HG02870 (cell line): ENCODE data around the gene RFFL.

Experiments
- ATAC-seq: cut with Tn5 transposase; IDR thresholded peaks from one replicate; pipeline ENCODE4 v1.9.1; 2021; ENCODE audit warnings: mild to moderate bottlenecking, moderate library complexity; ENCODE audit not compliant: unreplicated experiment

RFFL gene

GRCh38 chr17:35081638-35082037 lies 18.1 kb upstream of the RFFL start:
- no peak for ATAC-seq

- ATAC-seq, result peak; percentile 62
These were observed 17.0 kb upstream of the RFFL start for GRCh38 chr17:35080536-35080935.

- ATAC-seq, result no peak
These were observed 16.3 kb upstream of the RFFL start for GRCh38 chr17:35079547-35080423.

DNA sequence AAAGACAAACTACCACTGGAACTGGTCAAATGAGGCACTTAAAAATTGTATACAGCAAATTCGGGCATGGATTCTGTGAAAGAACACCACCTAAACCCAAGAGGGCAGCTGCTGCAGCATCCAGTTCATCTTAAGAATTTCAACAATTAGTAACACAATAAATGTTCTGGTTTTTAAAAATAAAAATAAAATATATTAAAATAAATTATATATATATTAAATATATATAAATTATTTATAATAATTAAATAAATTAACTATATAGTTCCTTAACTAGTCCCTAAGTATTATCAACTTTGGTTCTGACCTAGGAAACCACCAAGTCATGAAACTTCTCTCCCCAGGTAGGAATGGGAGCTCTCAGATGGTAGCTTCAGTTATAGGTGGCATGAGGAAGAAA lies 13.4 kb upstream of the RFFL start:
- no peak for ATAC-seq

DNA sequence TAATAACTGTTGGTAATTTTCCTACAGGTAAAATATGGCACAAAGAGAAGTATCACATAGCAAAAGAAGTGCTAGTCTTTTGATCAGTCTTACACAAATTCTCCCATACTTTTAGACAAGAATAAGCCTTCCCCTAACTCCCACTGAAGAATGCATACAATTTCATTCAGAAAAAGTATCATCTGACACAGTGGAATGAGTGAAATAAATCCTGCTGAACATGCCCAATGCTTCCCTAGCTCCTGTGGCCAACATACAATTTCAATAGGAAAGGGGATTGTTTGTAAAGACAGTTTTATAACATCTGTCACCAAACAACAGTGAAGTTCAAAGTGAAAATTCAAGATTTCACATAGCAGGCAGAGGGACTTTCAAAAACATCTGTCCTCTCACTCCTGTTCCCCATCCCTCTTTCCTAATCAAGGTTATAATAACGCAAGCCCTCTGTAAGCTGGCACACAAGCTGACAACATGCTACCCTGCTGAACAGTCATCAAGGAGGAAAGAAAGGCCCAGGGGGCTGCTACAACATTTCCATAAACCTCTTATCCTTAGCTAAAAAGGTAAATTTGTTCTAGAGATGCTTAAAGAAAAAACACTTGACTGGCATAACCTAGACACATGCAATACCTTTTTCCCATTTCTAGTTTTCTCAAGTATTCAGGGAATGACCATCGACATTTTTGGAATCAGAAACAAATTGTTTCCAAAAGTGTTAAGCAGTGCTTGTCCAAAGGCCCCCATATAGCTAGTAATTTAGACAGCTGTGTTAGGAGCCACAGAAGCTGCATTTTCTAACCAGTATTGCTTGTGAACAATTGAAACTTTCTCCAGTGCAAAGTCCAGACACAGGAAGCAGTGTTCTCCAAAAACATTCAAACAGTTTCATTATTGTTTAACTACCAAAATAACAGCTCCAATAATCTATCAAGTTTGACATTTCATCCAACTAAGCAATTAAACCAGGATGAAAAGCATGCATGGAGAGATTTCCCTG lies 11.5 kb upstream of the RFFL start:
- ATAC-seq, result no peak

DNA sequence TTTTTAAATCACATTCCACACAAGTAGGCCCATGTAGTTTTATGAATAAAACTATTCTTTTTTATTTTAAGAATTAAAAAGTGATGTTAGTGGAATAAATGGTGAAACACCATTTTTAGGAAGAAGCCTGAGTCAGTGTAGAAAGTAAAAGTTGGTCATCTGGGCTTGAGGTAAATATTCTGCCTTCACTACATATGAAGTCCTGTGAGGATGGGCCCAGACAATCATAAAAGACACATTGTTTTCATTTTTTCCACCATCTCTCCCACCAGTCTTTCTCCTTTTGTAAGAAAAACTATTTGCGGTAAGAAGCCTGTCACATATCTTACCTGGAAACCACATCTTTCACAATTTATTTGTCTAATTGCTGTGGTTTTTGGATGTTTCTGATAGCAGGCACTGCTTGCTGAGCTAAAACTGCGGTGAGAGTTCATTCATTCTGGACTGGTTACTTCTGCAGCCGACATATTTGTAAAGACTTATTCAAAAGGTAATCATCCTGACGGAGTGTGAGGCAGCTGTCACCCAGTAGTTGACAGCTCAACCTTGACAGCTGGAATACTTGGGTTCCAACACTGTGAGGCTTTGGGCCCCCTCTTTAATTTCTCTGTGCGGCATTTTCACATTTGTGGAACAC lies 10.6 kb upstream of the RFFL start:
- ATAC-seq, result no peak

DNA sequence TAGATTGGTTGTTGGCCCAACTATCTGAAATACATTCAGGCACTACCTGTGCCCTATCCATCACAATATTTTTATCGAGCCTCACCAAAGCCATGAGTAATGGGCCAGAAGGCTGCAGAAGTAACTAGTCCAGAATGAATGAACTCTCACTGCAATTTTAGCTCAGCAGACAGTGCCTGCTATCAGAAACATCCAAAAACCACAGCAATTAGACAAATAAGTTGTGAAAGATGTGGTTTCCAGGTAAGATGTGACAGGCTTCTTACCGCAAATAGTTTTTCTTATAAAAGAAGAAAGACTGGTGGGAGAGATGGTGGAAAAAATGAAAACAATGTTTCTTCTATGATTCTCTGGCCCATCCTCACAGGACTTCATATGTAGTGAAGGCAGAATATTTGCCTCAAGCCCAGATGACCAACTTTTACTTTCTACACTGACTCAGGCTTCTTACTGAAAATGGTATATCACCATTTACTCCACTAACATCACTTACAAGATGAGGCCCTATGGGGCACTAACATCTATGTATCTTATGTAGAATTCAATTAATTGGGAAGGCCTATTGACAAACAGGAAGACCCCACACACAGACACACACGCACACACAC lies 9.8 kb upstream of the RFFL start:
- no peak for ATAC-seq

- no peak for ATAC-seq
These were observed 5.8 kb upstream of the RFFL start for GRCh38 chr17:35069311-35069710.

- no peak for ATAC-seq
These were observed 4.7 kb upstream of the RFFL start for GRCh38 chr17:35068249-35068648.

DNA sequence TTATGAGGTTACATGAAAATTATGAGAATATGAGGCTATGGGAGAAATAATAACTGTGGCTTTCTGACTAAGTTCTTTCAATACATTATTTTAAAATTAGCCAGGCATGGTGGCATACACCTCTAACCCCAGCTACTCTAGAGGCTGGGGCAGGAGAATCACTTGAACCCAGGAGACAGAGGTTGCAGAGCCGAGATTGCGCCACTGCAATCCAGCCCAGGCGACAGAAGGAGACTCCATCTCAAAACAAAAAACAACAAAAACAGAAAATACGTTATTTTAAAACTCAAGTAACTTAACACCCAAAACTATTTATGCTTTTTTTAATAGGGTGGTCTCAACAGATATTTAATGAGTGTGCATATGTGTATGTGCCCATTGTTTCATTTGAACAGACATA lies 2.4 kb upstream of the RFFL start:
- no peak for ATAC-seq

DNA sequence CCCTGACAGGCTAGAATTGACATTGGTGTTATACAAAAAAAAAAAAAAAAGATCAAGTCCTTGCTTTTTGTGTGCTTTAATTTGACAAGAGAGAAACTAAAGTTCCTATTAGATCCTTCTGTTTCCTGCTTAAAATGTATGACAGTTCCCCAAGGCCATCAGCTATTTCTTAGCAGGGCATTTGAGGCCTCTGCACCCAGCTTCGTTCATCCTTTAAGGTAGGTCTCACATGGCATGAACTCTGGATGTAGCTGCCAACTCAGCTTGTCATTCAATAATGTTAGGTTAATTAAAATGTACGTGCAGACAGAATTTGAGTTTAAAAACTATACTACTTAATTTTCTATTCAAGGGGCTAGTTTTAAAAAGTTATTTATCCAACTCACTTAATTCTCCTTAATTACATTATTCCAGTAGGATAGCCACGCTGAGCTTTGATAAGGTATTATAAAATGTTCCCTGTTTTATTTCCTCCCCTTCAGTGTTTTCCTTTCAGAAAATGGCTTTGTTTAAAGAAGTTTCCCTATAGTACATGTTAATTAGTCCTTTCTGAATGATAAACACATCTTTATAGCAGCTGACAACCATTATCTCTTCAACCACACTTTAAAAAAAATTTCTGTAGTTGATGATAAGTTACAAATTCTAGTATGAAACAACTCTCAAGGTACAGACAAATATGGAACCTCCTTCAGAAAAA lies 1.2 kb upstream of the RFFL start:
- ATAC-seq, result no peak

DNA sequence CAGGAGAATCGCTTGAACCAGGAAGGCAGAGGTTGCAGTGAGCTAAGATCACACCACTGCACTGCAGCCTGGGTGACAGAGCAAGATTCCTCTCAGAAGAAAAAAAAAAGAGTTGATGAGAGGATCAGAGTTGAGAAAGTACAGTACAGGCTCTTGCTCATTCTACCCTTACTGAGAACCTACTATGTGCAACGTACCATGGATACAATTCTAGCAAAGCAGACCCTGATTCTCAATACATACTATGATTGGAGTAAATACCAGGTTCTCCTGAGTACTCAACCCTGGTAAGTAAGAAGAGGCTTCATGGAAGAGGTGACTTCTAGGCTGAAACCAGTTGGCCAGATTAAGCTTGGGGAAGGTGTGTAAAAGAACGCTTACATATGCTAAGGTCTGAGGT lies 1.2 kb downstream of the RFFL start:
- ATAC-seq, result no peak

DNA sequence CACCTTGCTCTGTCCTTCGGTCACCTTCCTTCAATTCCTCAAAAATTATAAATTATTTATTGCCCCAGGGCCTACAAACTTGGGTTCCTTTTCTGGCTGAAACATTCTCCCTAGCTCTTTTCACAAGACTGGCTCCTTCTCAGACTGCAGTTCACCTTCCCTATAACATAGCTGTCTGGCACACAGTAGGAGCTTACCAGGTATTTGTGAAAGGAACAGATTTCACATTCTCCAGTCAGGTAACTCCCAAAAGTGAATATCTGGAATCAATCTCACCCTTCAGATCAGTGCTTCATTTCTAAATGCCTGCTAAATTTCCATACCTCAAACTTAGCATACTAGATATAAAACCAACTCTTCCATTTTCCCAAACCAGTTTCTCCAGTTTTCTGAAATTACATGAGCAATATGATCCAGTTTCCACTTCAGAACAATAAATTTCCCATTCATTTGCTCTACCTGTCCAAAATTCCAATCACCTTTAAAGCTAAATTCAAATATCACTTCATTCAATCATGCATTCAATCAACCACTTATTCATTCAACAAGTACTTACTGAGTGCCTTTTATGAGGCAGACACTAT lies 6.1 kb downstream of the RFFL start:
- ATAC-seq, result no peak

DNA sequence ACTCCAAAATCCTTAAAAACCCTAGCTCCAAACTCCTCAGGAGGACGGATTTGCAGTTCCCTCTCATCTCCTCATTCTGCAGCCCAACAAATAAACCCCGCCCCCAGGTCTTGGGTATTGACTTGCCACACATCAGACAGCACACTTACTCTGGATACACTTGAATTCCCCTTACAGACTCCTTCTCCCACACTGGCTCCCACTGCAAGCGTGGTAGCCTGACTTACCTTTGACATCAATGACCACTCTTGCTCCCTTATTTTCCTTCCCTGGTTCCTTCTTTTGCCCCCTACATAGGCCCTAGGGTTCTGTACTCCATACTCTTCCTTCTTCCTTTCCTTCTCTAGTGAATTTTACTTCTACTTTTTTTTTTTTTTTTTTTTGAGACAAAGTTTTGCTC lies 7.5 kb downstream of the RFFL start:
- no peak for ATAC-seq

- ATAC-seq, result no peak
These were observed 10.3 kb downstream of the RFFL start for GRCh38 chr17:35053204-35053603.

DNA sequence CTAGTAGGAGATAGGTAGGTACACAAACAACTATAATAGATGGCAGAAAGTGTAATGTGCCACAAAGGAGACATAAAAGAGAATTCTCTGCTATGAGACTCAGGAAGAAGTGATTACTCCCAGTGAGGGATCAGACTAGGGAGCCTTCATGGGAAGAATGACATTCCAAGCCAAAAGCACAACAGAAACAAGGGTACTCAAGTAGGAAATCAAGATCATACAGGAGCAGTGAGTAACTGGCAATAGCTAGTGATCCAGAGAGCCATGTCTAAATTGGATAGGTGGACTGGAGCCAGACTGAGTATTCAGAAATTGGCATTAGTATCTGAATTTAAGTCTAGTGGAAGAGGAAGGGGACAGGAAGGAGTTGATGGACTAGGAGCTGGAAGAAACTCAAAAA lies 10.7 kb downstream of the RFFL start:
- no peak for ATAC-seq

DNA sequence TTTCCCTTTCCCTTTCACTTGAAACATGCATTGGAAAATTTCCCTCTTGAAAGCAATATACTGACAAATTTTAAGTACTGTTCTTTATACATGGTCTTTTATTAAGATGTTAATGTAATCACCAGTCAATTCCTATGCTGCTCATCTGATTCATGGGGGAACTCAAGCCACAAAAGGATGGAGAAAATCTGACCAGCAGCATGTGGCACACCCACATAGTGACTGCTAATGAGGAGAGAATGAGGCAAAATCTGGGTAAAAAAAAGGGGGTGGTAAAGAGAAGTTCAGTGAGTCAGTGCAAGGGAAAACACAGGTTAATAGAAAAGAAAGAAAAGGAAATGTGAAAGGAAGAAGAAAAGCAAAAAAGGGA lies 11.3 kb downstream of the RFFL start:
- ATAC-seq, result no peak

DNA sequence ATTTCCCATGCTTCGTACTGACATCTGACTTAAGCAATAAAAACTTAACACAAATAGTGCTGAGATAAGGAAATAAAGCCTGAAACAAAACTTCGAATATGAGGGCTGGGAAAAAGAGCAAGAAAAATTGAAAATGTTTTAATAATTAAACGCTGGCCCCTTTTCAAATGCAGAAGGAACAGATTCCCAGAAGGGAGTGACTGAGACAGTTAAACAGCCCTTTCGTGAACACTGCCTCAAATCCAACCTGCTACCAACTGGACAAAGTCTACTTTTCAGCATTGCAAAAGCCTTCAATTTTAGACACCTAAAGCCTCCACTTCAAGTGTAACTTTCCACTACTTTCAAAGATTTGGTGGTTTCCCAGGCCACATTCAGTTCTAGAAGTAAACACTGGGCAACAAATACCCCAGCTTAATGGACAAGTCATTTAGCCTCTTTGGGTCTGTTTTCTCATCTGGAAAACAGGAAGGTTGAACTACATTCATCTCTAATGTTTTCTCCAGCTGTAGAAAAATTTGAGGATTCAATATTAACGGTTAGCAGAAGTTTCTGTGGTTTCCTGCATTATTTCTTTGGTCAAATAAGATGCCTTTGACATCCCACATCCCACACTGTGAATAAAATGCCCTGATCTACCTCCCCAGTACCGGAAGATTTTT lies 11.8 kb downstream of the RFFL start:
- ATAC-seq, result no peak

DNA sequence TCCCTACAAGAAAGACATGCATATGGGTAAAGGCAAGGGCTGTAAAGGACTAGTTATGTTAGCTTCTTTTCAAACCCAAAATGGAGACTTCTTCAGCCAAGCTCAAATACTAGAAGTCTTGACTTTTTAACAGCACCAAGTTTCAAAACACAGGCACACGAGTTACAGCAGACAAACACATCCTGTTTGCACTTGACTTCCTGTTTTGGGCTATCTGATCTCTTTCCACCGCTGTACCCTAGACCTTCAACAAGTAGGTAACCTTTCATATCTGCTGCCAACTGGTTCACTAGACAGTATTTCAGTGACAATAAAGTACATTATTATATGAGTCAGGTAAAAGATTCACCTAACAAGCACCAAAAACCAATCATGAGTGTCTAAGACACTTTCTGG lies 12.3 kb downstream of the RFFL start:
- no peak for ATAC-seq

GRCh38 chr17:35050170-35050569 lies 13.3 kb downstream of the RFFL start:
- ATAC-seq, result no peak
